ENCODE results near the gene PARP16.
A peak's percentile ranks its signal among the peaks of the same experiment; 100 is the strongest.

Gene PARP16

GRCh38 chr15:65286704-65287519, at the start of gene PARP16:
TSS of gene PARP16 (minus strand) at chr15:65286883. CDS start at chr15:65286426, 457 bp downstream.
- DNase-seq = peak; percentile 59

DNA sequence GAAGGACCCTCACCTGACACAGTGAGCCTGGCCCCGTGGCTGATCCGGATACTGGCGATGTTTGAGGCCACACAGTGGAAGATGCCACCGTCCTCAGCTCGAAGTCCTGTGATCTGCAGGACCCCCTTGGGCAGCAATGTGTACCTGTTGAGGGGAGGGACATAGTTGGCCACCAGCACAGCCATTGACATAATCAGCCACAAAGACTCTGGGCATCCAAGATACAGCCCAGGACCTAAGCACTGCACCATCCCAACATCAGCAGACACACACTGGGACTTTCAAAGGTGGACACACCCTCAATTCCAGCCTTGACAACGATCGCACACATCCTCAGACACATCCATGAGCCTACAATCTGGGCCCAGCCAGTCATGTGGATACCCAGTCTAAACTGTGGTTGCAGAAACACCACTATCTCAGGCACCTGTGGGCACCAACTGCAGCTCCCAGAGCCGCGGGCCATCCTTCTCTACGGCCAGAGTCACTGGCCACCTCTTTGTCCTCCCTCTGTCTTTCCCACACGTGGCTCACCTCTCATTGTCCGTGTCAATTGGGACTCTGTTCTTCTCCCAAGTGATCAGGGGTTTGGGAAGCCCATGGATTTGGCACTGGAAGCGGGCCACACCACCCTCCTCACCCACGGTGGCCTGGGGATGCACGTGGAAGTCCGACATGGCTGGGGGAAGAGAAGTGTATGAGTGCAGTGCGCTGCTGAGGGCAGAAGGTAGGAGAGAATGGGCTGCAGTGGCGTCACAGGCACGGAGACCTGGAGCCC, 48.8 kb upstream of the PARP16 start:
- DNase-seq = no peak

DNA sequence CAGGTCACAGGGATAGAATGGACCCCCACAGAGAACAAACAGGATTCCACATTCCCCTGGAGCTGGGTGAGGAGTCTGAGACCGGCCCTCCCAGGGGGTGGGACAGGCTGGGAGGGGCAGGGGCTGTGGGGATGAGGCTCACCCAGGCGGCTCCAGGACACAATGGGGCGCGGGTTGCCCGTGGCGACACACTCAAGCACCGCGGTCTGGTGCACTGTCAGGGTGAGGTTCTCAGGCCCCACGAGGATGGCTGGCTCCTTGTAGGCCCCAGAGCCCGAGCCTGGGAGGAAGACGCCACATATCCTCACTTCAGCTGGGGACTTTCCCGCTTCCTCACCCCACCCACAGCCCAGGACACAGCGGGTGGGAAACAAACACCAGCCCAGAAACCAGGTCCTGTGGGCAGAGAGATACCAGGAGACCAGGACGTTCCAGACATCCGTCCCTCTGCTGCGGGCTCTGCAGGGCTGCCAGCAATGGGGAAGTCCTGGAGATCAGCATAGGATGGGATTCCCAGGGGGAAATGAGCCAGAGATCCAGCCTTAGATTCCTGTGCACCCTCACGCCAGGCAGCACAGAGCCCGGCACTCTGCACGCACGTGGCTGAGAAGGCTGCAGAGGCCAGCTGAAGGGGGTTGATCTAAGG, 48.0 kb upstream of the PARP16 start:
- no peak for DNase-seq

GRCh38 chr15:65333856-65334255, 47.2 kb upstream of the PARP16 start:
- no peak for DNase-seq

- no peak for DNase-seq
These were observed 46.6 kb upstream of the PARP16 start for GRCh38 chr15:65333148-65333820.

GRCh38 chr15:65332391-65333147, 45.9 kb upstream of the PARP16 start:
- DNase-seq = no peak

GRCh38 chr15:65331811-65332210, 45.1 kb upstream of the PARP16 start:
- no peak for DNase-seq

GRCh38 chr15:65330934-65331645, 44.4 kb upstream of the PARP16 start:
- no peak for DNase-seq

- DNase-seq = no peak
These were observed 43.5 kb upstream of the PARP16 start for GRCh38 chr15:65329984-65330735.

GRCh38 chr15:65329288-65329983, 42.8 kb upstream of the PARP16 start:
- DNase-seq = no peak

DNA sequence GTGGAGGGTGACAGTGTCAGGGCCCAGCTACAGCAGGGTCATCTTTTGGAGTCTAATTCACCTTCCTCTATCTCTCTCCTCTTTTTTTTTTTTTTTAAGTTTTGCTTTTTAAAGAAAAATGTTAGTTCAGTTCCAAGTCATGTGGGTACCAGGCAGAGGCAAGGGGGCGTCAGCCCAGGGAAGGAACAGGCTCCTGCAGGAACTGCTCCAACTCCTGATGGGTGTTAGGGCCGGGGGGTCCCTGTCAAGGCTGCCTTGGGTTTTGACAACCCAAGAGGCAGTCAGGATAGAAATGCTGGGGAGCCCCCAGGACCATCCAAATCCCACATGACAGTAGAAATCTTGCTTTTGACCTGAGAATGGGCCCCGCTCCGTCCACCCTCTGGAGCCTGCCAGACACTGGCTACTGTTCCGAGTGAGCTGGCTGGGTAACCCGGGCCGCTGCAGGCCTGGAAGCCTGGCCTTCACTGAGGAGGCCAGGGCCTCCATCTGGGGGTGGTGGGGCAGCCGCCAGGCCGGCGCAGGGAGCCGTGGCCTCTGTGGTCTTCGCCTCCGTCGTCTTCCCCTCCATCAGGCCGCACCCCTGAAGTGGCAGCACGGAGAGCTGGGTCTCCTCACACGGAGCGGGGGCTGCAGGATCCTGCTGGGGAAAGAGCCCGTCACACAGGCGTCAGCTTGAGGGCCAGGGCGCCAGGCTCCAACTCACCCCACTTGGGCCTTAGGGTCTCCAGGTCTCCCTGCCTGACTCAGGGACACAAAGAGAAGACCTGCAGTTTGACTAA, 42.0 kb upstream of the PARP16 start:
- no peak for DNase-seq

GRCh38 chr15:65327651-65328393, 41.1 kb upstream of the PARP16 start:
- no peak for DNase-seq

GRCh38 chr15:65326818-65327217, 40.1 kb upstream of the PARP16 start:
- no peak for DNase-seq

GRCh38 chr15:65326117-65326526, 39.4 kb upstream of the PARP16 start:
- no peak for DNase-seq

- no peak for DNase-seq
These were observed 36.4 kb upstream of the PARP16 start for GRCh38 chr15:65323071-65323511.

DNA sequence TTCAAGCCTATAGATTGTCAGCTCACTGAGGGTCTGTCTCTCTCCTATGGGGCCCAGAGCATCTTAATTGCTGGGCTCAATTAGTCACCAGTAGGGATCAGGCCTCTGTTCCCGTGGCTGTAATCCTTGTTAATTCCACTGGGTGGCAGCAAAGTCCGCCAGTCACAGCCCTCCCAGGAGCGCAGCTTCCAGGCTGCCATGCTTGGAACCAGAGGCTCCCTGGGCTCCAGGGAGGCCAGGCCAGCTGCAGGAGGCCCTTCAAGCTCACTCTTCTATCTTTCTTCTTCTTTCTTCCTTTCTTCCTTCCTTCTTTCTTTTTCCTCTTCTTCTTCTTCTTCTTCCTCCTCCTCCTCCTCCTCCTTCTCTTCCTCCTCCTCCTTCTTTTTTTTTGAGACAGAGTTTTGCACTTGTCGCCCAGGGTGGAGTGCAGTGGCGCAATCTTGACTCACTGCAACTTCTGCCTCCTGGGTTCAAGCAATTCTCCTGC, 32.2 kb upstream of the PARP16 start:
- DNase-seq = peak; percentile 25

- DNase-seq = no peak
These were observed 25.8 kb upstream of the PARP16 start for GRCh38 chr15:65312400-65312916.

GRCh38 chr15:65311760-65312159, 25.1 kb upstream of the PARP16 start:
- no peak for DNase-seq

All from NCI-H1436 treated with DMSO at 0.1 percent for 48 hours (cell line).